Measurements from ENCODE around the gene RECK.

DNA sequence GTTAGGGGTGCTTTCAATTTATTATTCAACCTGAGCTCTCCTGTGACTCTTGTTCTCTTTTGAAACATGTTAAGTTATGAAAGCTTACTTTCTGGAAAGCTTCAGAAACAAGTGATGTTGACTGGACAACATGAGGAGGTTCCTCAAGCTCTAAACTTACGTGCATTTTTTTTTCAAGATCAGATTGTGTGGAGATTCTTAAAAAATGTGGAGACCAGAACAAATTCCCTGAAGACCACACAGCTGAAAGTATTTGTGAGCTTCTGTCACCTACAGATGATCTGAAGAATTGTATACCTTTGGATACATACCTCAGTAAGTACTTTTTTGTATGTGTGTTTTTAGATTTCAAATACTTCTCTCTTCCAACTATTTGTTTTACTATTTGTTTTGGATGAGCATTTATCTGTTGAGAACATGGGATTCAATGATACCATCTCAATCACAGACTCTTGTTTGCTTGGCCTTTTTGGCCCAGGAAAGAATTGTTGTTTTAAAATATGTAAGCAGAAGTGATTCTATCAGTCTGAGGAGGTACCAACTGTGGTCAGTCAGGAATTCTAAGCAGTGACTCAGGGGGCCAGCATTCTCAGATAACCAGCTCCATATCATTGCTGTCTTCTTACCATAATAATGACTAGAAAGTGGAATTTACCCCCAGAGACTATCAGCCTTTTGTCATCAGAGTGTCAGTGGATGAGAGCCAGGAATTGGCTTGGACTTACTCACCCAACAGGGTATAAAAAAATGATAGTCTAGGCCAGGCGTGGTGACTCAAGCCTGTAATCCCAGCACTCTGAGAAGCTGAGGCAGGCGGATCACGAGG lies 65.4 kb downstream of the RECK start:
- TF ChIP-seq, protein P1, sequence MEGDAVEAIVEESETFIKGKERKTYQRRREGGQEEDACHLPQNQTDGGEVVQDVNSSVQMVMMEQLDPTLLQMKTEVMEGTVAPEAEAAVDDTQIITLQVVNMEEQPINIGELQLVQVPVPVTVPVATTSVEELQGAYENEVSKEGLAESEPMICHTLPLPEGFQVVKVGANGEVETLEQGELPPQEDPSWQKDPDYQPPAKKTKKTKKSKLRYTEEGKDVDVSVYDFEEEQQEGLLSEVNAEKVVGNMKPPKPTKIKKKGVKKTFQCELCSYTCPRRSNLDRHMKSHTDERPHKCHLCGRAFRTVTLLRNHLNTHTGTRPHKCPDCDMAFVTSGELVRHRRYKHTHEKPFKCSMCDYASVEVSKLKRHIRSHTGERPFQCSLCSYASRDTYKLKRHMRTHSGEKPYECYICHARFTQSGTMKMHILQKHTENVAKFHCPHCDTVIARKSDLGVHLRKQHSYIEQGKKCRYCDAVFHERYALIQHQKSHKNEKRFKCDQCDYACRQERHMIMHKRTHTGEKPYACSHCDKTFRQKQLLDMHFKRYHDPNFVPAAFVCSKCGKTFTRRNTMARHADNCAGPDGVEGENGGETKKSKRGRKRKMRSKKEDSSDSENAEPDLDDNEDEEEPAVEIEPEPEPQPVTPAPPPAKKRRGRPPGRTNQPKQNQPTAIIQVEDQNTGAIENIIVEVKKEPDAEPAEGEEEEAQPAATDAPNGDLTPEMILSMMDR (IDR thresholded peaks at IDR 0.05 in 4 of 5, conservative IDR thresholded peaks at IDR 0.05 in 1 of 5), result no peak
- no peak for TF ChIP-seq POLR2A (IDR thresholded peaks at IDR 0.05)
